ENCODE data around the gene RIPPLY3.
"Not testable (repeated sequence)": the region's sequence is repeated elsewhere in the genome, so short reads cannot be mapped to it uniquely, and the experiment has no call there.

- not testable (repeated sequence) for TF ChIP-seq BHLHE40 (IDR thresholded peaks at IDR 0.05; ENCODE audit: borderline replicate concordance); FOXA1 (IDR thresholded peaks at IDR 0.05); LEF1 (IDR thresholded peaks at IDR 0.05; ENCODE audit: borderline replicate concordance)
These were observed 11.2 kb upstream of the RIPPLY3 start for GRCh38 chr21:36995285-36995684.
